Trophoblast cell (in vitro differentiated cells and primary cell): ENCODE measurements around the gene CDK15.
A peak's percentile ranks its signal among the peaks of the same experiment; 100 is the strongest.

Experiments used
- DNase-seq, 2 donors: peaks; one replicate each; pipeline ENCODE4 v3.0.0-alpha.2; 2016
- H2AFZ ChIP-seq: 2 replicates; pipeline ENCODE4 v1.6.1; 2013; ENCODE audit warnings: low read length, moderate library complexity, mild to moderate bottlenecking; ENCODE audit not compliant: insufficient read depth, poor library complexity
- H2AK5ac ChIP-seq: 2 replicates; pipeline ENCODE4 v1.6.1; 2013; ENCODE audit warnings: mild to moderate bottlenecking, low read length
- H2BK120ac ChIP-seq: 2 replicates; pipeline ENCODE4 v1.6.1; 2013; ENCODE audit warnings: low read length, mild to moderate bottlenecking, moderate library complexity; ENCODE audit not compliant: insufficient read depth, poor library complexity
- H2BK12ac ChIP-seq: 2 replicates; pipeline ENCODE4 v1.6.1; 2013; ENCODE audit warnings: mild to moderate bottlenecking, low read length, moderate library complexity
- H2BK5ac ChIP-seq: 2 replicates; pipeline ENCODE4 v1.6.1; 2013; ENCODE audit warnings: low read length, low read depth, moderate library complexity, mild to moderate bottlenecking; ENCODE audit not compliant: poor library complexity
- H3K14ac ChIP-seq: 2 replicates; pipeline ENCODE4 v1.6.1; 2013; ENCODE audit warnings: mild to moderate bottlenecking, low read length
- H3K18ac ChIP-seq: 2 replicates; pipeline ENCODE4 v1.6.1; 2013; ENCODE audit warnings: mild to moderate bottlenecking, low read length
- H3K23ac ChIP-seq: 2 replicates; pipeline ENCODE4 v1.6.1; 2013; ENCODE audit warnings: low read length
- H3K27ac ChIP-seq: 2 replicates; pipeline ENCODE4 v1.5.1; 2013; ENCODE audit warnings: low read depth, mild to moderate bottlenecking, inconsistent platforms, low read length, moderate library complexity
- H3K27me3 ChIP-seq: 2 replicates; pipeline ENCODE4 v1.6.1; 2013; ENCODE audit warnings: inconsistent platforms, mild to moderate bottlenecking, low read length, moderate library complexity; ENCODE audit not compliant: insufficient read depth
- H3K36me3 ChIP-seq, 2 experiments: 1 replicate in 1 of 2; 2 replicates in 1 of 2; pipeline ENCODE4 v1.6.1; 2013; ENCODE audit warnings: low read length in 2 of 2, mild to moderate bottlenecking in 2 of 2, moderate library complexity in 1 of 2; ENCODE audit not compliant: insufficient read depth in 2 of 2, control insufficient read depth in 1 of 2
- H3K4ac ChIP-seq: 2 replicates; pipeline ENCODE4 v1.6.1; 2013; ENCODE audit warnings: low read depth, mild to moderate bottlenecking, low read length, moderate library complexity
- H3K4me1 ChIP-seq, 2 experiments: 1 replicate in 1 of 2; 2 replicates in 1 of 2; pipeline ENCODE4 v1.6.1; 2013; ENCODE audit warnings: low read length in 2 of 2, mild to moderate bottlenecking in 2 of 2, moderate library complexity in 1 of 2; ENCODE audit not compliant: insufficient read depth in 2 of 2, control insufficient read depth in 1 of 2
- H3K4me2 ChIP-seq: 2 replicates; pipeline ENCODE4 v1.6.1; 2013; ENCODE audit warnings: inconsistent platforms, mild to moderate bottlenecking, low read length, moderate library complexity
- H3K4me3 ChIP-seq: 2 replicates; pipeline ENCODE4 v1.5.1; 2013; ENCODE audit warnings: mild to moderate bottlenecking, low read depth, low read length, inconsistent platforms
- H3K79me1 ChIP-seq: one replicate; pipeline ENCODE4 v1.6.1; 2013; ENCODE audit warnings: low read length
- H3K79me2 ChIP-seq: 2 replicates; pipeline ENCODE4 v1.6.1; 2013; ENCODE audit warnings: low read length, mild to moderate bottlenecking; ENCODE audit not compliant: control insufficient read depth, insufficient read depth, poor library complexity
- H3K9ac ChIP-seq: 2 replicates; pipeline ENCODE4 v1.6.1; 2013; ENCODE audit warnings: mild to moderate bottlenecking, low read length
- H3K9me3 ChIP-seq: 2 replicates; pipeline ENCODE4 v1.6.1; 2013; ENCODE audit warnings: low read depth, mild to moderate bottlenecking, control low read depth, inconsistent platforms, low read length; ENCODE audit not compliant: insufficient read depth
- H4K12ac ChIP-seq: 2 replicates; pipeline ENCODE4 v1.6.1; 2013; ENCODE audit warnings: low read depth, mild to moderate bottlenecking, low read length, moderate library complexity
- H4K8ac ChIP-seq: 2 replicates; pipeline ENCODE4 v1.6.1; 2013; ENCODE audit warnings: low read depth, mild to moderate bottlenecking, low read length, moderate library complexity
- H4K91ac ChIP-seq: one replicate; pipeline ENCODE4 v1.6.1; 2013; ENCODE audit warnings: low read depth, mild to moderate bottlenecking, low read length, moderate library complexity
- WGBS: extraction: QIAGEN DNeasy Blood & Tissue Kit; methylation state at CpG from one replicate; pipeline ENCODE4 v1.1.7; 2013; ENCODE audit warnings: missing lambda C conversion rate; ENCODE audit not compliant: insufficient read length, insufficient coverage; ENCODE audit errors: extremely low coverage; 5-methylcytosine and 5-hydroxymethylcytosine counted together

The CDK15 gene

DNA sequence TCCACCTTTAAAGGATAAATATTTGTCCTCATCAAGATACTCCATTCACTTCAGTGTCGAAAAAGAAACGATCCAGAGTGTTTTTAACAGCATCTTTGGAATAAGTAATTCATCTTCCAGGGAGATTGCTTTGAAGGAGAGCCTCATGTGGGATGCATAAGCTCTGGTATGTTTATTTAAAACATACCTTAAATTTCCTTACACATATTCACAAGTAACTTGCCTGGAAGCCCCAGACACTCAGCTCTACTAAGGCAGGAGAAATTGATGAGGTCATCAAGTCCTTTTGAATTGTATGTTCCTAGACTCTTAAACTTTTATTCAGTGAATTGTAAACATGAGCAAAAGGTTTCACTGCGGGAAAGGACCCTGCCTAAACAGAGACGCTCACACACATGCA is 103.0 kb downstream of the CDK15 start:
- no peak overlapping the region for H2BK5ac ChIP-seq
- H3K9ac ChIP-seq = no peak overlapping the region
- H3K18ac ChIP-seq = no peak overlapping the region
- no peak overlapping the region for H3K27ac ChIP-seq
- H3K4ac ChIP-seq = no peak overlapping the region
- H4K8ac ChIP-seq = no peak overlapping the region
- WGBS = no CpG with 5 or more reads among the region's 4 CpGs
- no peak overlapping the region for H4K12ac ChIP-seq
- no peaks in the 10 kb centered on the region for H3K36me3 ChIP-seq
- H3K79me2 ChIP-seq = no peaks in the 10 kb centered on the region
- H3K4me2 ChIP-seq = no peak overlapping the region
- H2AFZ ChIP-seq = no peak overlapping the region
- H3K4me3 ChIP-seq = no peak overlapping the region
- H3K23ac ChIP-seq = no peak overlapping the region
- DNase-seq = peak; percentile 15 to 50
- H3K4me1 ChIP-seq = no peaks in the 10 kb centered on the region
- H3K79me1 ChIP-seq = no peaks in the 10 kb centered on the region
- H4K91ac ChIP-seq = no peak overlapping the region
- no peak overlapping the region for H2AK5ac ChIP-seq
- H2BK120ac ChIP-seq = no peak overlapping the region
- no peak overlapping the region for H3K14ac ChIP-seq
- no peak overlapping the region for H2BK12ac ChIP-seq
- no peaks in the 10 kb centered on the region for H3K27me3 ChIP-seq
- no peaks in the 10 kb centered on the region for H3K9me3 ChIP-seq

DNA sequence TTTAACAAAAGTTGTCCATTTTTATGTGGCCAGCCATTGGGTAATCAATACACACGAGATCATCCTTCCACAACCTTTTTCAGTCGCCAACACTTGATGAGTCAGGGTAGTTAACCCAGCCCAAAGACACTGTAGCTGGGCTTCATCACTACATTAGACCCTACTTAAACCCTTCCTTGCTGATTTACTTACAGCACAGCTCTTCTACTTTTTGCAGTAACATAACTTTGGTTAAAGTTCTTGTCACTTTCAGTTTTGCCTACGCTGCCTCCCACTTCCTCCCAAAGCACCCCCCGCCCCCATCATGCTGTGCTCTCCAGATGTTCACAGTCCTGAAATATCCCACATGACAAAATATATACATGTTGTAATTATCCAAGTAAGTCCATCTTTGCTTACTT is 103.6 kb downstream of the CDK15 start:
- H3K79me1 ChIP-seq = no peaks in the 10 kb centered on the region
- no peak overlapping the region for H3K4me2 ChIP-seq
- no peak overlapping the region for H3K23ac ChIP-seq
- no peak overlapping the region for H4K8ac ChIP-seq
- H2AFZ ChIP-seq = no peak overlapping the region
- no peak overlapping the region for H2AK5ac ChIP-seq
- no peak overlapping the region for H3K18ac ChIP-seq
- H4K12ac ChIP-seq = no peak overlapping the region
- no peak overlapping the region for H2BK120ac ChIP-seq
- H3K27ac ChIP-seq = no peak overlapping the region
- no peaks in the 10 kb centered on the region for H3K4me1 ChIP-seq
- no peak for DNase-seq
- no peaks in the 10 kb centered on the region for H3K27me3 ChIP-seq
- no peak overlapping the region for H2BK5ac ChIP-seq
- no peak overlapping the region for H3K9ac ChIP-seq
- no peak overlapping the region for H3K4me3 ChIP-seq
- H2BK12ac ChIP-seq = no peak overlapping the region
- H3K14ac ChIP-seq = no peak overlapping the region
- WGBS = no CpG with 5 or more reads among the region's 4 CpGs
- no peak overlapping the region for H4K91ac ChIP-seq
- no peaks in the 10 kb centered on the region for H3K36me3 ChIP-seq
- H3K4ac ChIP-seq = no peak overlapping the region
- H3K9me3 ChIP-seq = no peaks in the 10 kb centered on the region
- H3K79me2 ChIP-seq = no peaks in the 10 kb centered on the region

DNA sequence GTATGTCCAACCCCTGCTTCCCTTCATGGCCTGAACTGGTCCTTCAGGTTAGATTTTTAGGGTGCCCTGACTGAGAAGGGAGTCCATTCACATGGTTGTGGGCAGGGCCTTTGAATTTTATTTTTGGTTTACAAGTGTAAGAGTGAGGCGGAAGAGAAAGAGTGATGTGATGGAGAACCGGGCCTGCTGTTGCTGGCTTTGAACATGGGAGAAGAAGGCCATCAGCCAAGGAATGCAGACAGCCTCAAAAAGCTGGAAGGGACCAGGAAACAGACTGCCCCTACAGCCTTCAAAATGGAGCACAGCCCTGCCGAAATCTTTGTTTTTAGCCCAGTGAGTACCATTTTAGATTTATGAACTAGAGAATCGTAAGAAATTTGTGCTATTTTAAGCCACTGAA is 105.0 kb downstream of the CDK15 start:
- H3K18ac ChIP-seq = no peak overlapping the region
- H2AK5ac ChIP-seq = no peak overlapping the region
- no peak overlapping the region for H3K4ac ChIP-seq
- H4K91ac ChIP-seq = no peak overlapping the region
- H2BK120ac ChIP-seq = no peak overlapping the region
- no peak overlapping the region for H3K4me2 ChIP-seq
- no peaks in the 10 kb centered on the region for H3K36me3 ChIP-seq
- H3K27ac ChIP-seq = no peak overlapping the region
- no peaks in the 10 kb centered on the region for H3K27me3 ChIP-seq
- no peak overlapping the region for H2BK12ac ChIP-seq
- no peak overlapping the region for H2AFZ ChIP-seq
- H3K9ac ChIP-seq = no peak overlapping the region
- H3K79me2 ChIP-seq = no peaks in the 10 kb centered on the region
- no peak overlapping the region for H3K23ac ChIP-seq
- H3K14ac ChIP-seq = no peak overlapping the region
- DNase-seq = no peak
- H4K8ac ChIP-seq = no peak overlapping the region
- H3K4me3 ChIP-seq = no peak overlapping the region
- no peaks in the 10 kb centered on the region for H3K4me1 ChIP-seq
- H3K9me3 ChIP-seq = no peaks in the 10 kb centered on the region
- no peak overlapping the region for H4K12ac ChIP-seq
- H3K79me1 ChIP-seq = no peaks in the 10 kb centered on the region
- no peak overlapping the region for H2BK5ac ChIP-seq
- no CpG with 5 or more reads among the region's 4 CpGs for WGBS

DNA sequence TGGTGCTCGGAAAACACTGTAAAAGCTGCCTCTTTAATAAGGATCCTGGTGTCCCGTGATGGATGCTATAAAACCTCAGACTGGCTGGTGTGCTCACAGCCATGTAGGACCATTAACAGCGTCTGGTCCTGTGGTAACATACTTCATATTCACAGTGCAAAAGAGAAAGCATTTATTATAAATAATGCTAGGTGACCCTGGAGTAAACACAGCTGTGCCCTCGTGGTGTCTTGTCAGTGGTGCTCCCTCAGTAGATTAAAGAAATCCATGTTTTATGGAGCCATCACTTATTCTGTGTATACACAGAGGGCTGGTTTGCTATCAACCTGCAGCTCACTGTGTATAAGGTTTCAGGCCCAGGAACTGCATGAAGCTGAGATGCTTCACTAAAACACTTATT is 106.9 kb downstream of the CDK15 start:
- H2BK5ac ChIP-seq = no peak overlapping the region
- H3K9ac ChIP-seq = no peak overlapping the region
- no peak overlapping the region for H3K27ac ChIP-seq
- H2AFZ ChIP-seq = no peak overlapping the region
- H3K4me3 ChIP-seq = no peak overlapping the region
- no peaks in the 10 kb centered on the region for H3K4me1 ChIP-seq
- H3K14ac ChIP-seq = no peak overlapping the region
- no peaks in the 10 kb centered on the region for H3K36me3 ChIP-seq
- H4K8ac ChIP-seq = no peak overlapping the region
- no peaks in the 10 kb centered on the region for H3K27me3 ChIP-seq
- no peak overlapping the region for H2AK5ac ChIP-seq
- no peak for DNase-seq
- H3K4me2 ChIP-seq = no peak overlapping the region
- no CpG with 5 or more reads among the region's 4 CpGs for WGBS
- H2BK12ac ChIP-seq = no peak overlapping the region
- no peaks in the 10 kb centered on the region for H3K9me3 ChIP-seq
- no peak overlapping the region for H3K4ac ChIP-seq
- no peaks in the 10 kb centered on the region for H3K79me2 ChIP-seq
- H4K91ac ChIP-seq = no peak overlapping the region
- H3K23ac ChIP-seq = no peak overlapping the region
- H2BK120ac ChIP-seq = no peak overlapping the region
- H3K18ac ChIP-seq = no peak overlapping the region
- H4K12ac ChIP-seq = no peak overlapping the region
- H3K79me1 ChIP-seq = no peaks in the 10 kb centered on the region
